HG03095 (cell line): ENCODE data around the gene MX2.
"Not testable (repeated sequence)": the region's sequence is repeated elsewhere in the genome, so short reads cannot be mapped to it uniquely, and the experiment has no call there.

ENCODE experiments used
- ATAC-seq: cut with Tn5 transposase; IDR thresholded peaks from one replicate; pipeline ENCODE4 v1.9.1; 2021; ENCODE audit warnings: moderate library complexity; ENCODE audit not compliant: unreplicated experiment

The MX2 gene

GRCh38 chr21:41333752-41334151, 28.1 kb upstream of the MX2 start:
- ATAC-seq, result no peak

- no peak for ATAC-seq
Observed at GRCh38 chr21:41337515-41337914, 24.3 kb upstream of the MX2 start.

GRCh38 chr21:41338455-41338854, 23.4 kb upstream of the MX2 start:
- no peak for ATAC-seq

GRCh38 chr21:41342035-41342434, 19.8 kb upstream of the MX2 start:
- ATAC-seq, result no peak

GRCh38 chr21:41344146-41344545, 17.7 kb upstream of the MX2 start:
- ATAC-seq, result no peak

GRCh38 chr21:41345356-41345755, 16.5 kb upstream of the MX2 start:
- ATAC-seq, result no peak

GRCh38 chr21:41345934-41346685, 15.7 kb upstream of the MX2 start:
- no peak for ATAC-seq

- ATAC-seq, result no peak
Observed at GRCh38 chr21:41346758-41347157, 15.1 kb upstream of the MX2 start.

GRCh38 chr21:41348434-41348833, 13.4 kb upstream of the MX2 start:
- no peak for ATAC-seq

GRCh38 chr21:41349126-41349525, 12.7 kb upstream of the MX2 start:
- ATAC-seq, result no peak

- no peak for ATAC-seq
Observed at GRCh38 chr21:41349619-41350390, 12.0 kb upstream of the MX2 start.

- no peak for ATAC-seq
Observed at GRCh38 chr21:41350436-41351155, 11.2 kb upstream of the MX2 start.

- ATAC-seq, result no peak
Observed at GRCh38 chr21:41357546-41357945, 4.3 kb upstream of the MX2 start.

GRCh38 chr21:41358193-41359166, 3.3 kb upstream of the MX2 start:
- no peak for ATAC-seq

GRCh38 chr21:41359286-41359685, 2.5 kb upstream of the MX2 start:
- no peak for ATAC-seq

- not testable (repeated sequence) for ATAC-seq
Observed at GRCh38 chr21:41359754-41360071, 2.1 kb upstream of the MX2 start.

GRCh38 chr21:41360072-41360821, 1.6 kb upstream of the MX2 start:
- ATAC-seq, result no peak

- no peak for ATAC-seq
Observed at GRCh38 chr21:41361053-41361785, 608 bp upstream of the MX2 start.

GRCh38 chr21:41362605-41363369, 960 bp downstream of the MX2 start:
- no peak for ATAC-seq
